Esophagus muscularis mucosa (tissue), 3 donors: Measurements from ENCODE around the gene CCNI.

Experiments used
- CTCF ChIP-seq, 3 experiments: fragments of 200-600 bp in 2 of 3; fragments of 450-650 bp in 1 of 3; sonication (generic) in 2 of 3; IDR thresholded peaks; one replicate each; pipeline ENCODE4 v1.5.1; 2017 to 2019; ENCODE audit warnings: antibody characterized with exemption in 3 of 3, mild to moderate bottlenecking in 2 of 3, moderate library complexity in 1 of 3
- POLR2A ChIP-seq: fragments of 450-650 bp; IDR thresholded peaks from one replicate; pipeline ENCODE4 v1.6.1; 2017; ENCODE audit warnings: antibody characterized with exemption, moderate library complexity, mild to moderate bottlenecking, low read depth
- POLR2AphosphoS5 ChIP-seq, 2 donors: sonication (generic); formaldehyde crosslinking; IDR thresholded peaks; one replicate each; pipeline ENCODE4 v1.6.1; 2017; ENCODE audit warnings: antibody characterized with exemption in 2 of 2

- no peak for TF ChIP-seq CTCF (IDR thresholded peaks at IDR 0.05)
- TF ChIP-seq POLR2AphosphoS5 (IDR thresholded peaks at IDR 0.05), result no peak
- no peak for TF ChIP-seq POLR2A
Observed at GRCh38 chr4:77089866-77090265, 14.1 kb upstream of the CCNI start.
